ENCODE measurements around the gene NKAIN4. TPM values are rescaled to one million over a fixed set of nuclear protein-coding genes. Genes with fewer than 3 reads are reported as not detected.
A peak's percentile ranks its signal among the peaks of the same experiment; 100 is the strongest.

NKAIN4 gene
- total RNA-seq, 1 experiment from 2014 or later: not detected

DNA sequence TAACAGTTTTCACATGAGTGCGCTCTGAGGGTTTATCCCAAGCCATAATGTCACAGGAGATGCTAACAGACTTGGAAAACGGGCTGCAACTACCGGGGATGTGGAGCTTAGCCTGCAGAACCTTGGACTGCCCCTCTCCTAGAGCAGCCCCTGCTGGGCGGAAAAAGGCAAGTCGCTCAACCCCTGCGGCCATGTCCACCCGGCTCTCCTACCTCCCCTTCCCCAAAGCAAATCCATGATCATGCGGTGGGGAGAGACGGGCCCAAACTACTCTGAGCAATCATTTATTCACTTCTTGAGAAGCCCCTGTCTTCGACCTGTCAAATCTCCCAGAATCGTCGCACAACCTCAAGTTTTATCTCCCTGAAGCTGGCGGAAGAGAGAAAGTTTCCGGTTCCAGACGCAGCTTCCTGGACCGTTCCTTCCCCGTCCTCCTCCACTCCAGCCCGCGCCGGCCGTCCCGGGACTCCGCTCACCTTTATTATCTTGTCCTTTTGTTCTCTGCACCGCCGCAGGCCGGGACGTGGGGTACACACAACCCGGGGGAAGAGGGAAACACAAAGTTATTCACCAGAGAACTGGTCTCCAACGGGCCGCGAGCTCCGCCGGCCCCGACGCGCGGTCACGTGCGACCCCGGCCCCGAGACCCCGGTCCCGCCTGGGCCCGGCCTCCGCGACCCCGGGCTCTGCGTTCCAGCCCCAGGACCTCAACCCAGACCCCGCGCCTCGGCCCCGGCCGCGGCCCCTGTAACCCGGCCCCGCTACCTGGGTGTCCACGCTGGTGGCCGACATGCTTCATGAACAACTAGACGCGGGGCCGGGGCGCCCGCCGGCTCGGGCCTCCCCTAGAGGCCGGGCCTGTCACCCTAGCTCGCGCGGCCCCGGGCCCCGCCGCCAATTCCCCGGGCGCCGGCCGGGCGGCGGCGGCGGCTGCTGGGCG is 38.9 kb downstream of the NKAIN4 start:
- Histone ChIP-seq H3K4me1 (replicated peaks; ENCODE audit: insufficient read depth) (peaks cover 23% of the 10 kb centered on the region), H3K79me2 (ENCODE audit: low read depth) (peaks cover 53% of the 10 kb centered on the region), H3K27me3 (ENCODE audit: insufficient read depth, low read depth) (peaks cover 9% of the 10 kb centered on the region), H3K4me3 (peak overlapping the region; percentile 95), H2AFZ (peak overlapping the region; percentile 71), H3K27ac (0 out of 2 replicates have a peak overlapping the region, but pooled peaks have one; percentile 7), H3K4me2 (peak overlapping the region; percentile 93), H3K36me3 (ENCODE audit: low read depth) (peaks cover 40% of the 10 kb centered on the region), H3F3A (ENCODE audit: insufficient read depth, low read depth) (peaks cover 23% of the 10 kb centered on the region; the same call in 1 of the 2 replicates), H3K9me2 (ENCODE audit: insufficient read depth) (no peaks in the 10 kb centered on the region), H4K20me1 (ENCODE audit: insufficient read depth) (peaks cover 45% of the 10 kb centered on the region), H3K9me3 (ENCODE audit: insufficient read depth, low read depth) (no peaks in the 10 kb centered on the region)
- peak; percentile 48 to 50 for DNase-seq
- TF ChIP-seq, protein P1, sequence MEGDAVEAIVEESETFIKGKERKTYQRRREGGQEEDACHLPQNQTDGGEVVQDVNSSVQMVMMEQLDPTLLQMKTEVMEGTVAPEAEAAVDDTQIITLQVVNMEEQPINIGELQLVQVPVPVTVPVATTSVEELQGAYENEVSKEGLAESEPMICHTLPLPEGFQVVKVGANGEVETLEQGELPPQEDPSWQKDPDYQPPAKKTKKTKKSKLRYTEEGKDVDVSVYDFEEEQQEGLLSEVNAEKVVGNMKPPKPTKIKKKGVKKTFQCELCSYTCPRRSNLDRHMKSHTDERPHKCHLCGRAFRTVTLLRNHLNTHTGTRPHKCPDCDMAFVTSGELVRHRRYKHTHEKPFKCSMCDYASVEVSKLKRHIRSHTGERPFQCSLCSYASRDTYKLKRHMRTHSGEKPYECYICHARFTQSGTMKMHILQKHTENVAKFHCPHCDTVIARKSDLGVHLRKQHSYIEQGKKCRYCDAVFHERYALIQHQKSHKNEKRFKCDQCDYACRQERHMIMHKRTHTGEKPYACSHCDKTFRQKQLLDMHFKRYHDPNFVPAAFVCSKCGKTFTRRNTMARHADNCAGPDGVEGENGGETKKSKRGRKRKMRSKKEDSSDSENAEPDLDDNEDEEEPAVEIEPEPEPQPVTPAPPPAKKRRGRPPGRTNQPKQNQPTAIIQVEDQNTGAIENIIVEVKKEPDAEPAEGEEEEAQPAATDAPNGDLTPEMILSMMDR (conservative IDR thresholded peaks at IDR 0.05): peak; percentile 73
- TF ChIP-seq EZH2 (IDR thresholded peaks at IDR 0.05; ENCODE audit: low read depth): no peak
- CTCF ChIA-PET: interaction anchor here (0.6 kb wide), 1 partner anchor 34 kb away, joined by 3 read pairs; no protein-coding TSS in a partner anchor
- BruUV-seq (replicated peaks): no TSS peak
- POLR2A ChIA-PET (ENCODE audit: unreplicated experiment): no interaction called here
- intact Hi-C loops (cut with micrococcal nuclease; ENCODE audit: unreplicated experiment): no loop called here

DNA sequence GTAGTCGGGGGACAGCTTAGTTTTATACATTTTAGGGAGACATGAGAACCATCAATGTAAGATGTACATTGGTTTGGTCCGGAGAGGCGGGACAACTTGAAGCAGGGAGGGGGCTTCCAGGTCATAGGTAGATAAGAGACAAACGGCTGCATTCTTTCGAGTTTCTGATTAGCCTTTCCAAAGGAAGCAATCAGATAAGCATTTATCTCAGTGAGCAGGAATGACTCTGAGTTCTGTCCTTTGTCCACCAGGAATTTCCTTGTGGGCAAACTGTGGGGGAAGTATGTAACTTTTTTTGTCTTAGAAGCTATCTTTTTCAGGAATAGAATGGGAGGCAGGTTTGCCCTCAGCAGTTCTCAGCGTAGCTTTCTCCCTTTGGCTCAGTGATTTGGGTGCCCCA is 39.7 kb downstream of the NKAIN4 start:
- CTCF ChIA-PET: interaction anchor here (0.6 kb wide), 1 partner anchor 33 kb away, joined by 3 read pairs; no protein-coding TSS in a partner anchor
- H4K20me1 ChIP-seq (ENCODE audit: insufficient read depth): peaks cover 54% of the 10 kb centered on the region
- TF ChIP-seq, protein P1 (conservative IDR thresholded peaks at IDR 0.05): no peak
- no peak for TF ChIP-seq EZH2 (IDR thresholded peaks at IDR 0.05; ENCODE audit: low read depth)
- peaks cover 23% of the 10 kb centered on the region; the same call in 1 of the 2 replicates for H3F3A ChIP-seq (ENCODE audit: insufficient read depth, low read depth)
- intact Hi-C loops (cut with micrococcal nuclease; ENCODE audit: unreplicated experiment): no loop called here
- H3K27me3 ChIP-seq (ENCODE audit: insufficient read depth, low read depth): peaks cover 2% of the 10 kb centered on the region; the same call in 1 of the 2 replicates
- TSS peak; percentile 44 for BruUV-seq (replicated peaks)
- peaks cover 49% of the 10 kb centered on the region for H3K36me3 ChIP-seq (ENCODE audit: low read depth)
- H2AFZ ChIP-seq: no peak overlapping the region
- H3K79me2 ChIP-seq (ENCODE audit: low read depth): peaks cover 62% of the 10 kb centered on the region
- peaks cover 23% of the 10 kb centered on the region for H3K4me1 ChIP-seq (replicated peaks; ENCODE audit: insufficient read depth)
- H3K4me2 ChIP-seq: peak overlapping the region; percentile 93
- no peaks in the 10 kb centered on the region for H3K9me3 ChIP-seq (ENCODE audit: insufficient read depth, low read depth)
- no peak for DNase-seq
- no peaks in the 10 kb centered on the region for H3K9me2 ChIP-seq (ENCODE audit: insufficient read depth)
- POLR2A ChIA-PET (ENCODE audit: unreplicated experiment): no interaction called here
- peak overlapping the region; percentile 95 for H3K4me3 ChIP-seq
- no peak overlapping the region for H3K27ac ChIP-seq

DNA sequence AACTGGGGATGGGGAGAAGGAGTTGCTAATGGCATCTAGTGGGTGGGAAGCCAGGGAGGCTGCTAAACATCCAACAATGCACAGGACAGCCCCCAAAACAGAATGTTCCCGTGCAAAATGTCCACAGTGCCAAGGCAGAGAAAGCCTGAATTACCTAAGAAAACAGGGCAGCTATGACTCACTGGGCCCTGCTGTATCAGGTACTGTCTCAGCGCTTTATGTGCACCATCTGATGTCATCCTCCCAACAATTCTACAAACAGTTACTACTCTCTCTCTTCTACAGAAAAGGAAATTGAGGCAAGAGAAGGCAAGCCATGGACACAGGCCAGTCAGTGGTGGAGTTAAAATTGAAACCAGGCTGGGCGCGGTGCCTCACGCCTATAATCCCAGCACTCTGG is 41.5 kb downstream of the NKAIN4 start:
- TF ChIP-seq, protein P1 (conservative IDR thresholded peaks at IDR 0.05): no peak
- no peak for TF ChIP-seq EZH2 (IDR thresholded peaks at IDR 0.05; ENCODE audit: low read depth)
- H4K20me1 ChIP-seq (ENCODE audit: insufficient read depth): peaks cover 69% of the 10 kb centered on the region
- peaks cover 74% of the 10 kb centered on the region for H3K79me2 ChIP-seq (ENCODE audit: low read depth)
- intact Hi-C loops (cut with micrococcal nuclease; ENCODE audit: unreplicated experiment): no loop called here
- no peaks in the 10 kb centered on the region for H3K27me3 ChIP-seq (ENCODE audit: insufficient read depth, low read depth)
- no peak overlapping the region for H3K4me2 ChIP-seq
- DNase-seq: no peak
- H3K36me3 ChIP-seq (ENCODE audit: low read depth): peaks cover 50% of the 10 kb centered on the region
- peaks cover 24% of the 10 kb centered on the region; the same call in 1 of the 2 replicates for H3F3A ChIP-seq (ENCODE audit: insufficient read depth, low read depth)
- ChIA-PET POLR2A (ENCODE audit: unreplicated experiment) (no interaction called here), CTCF (no interaction called here)
- H2AFZ ChIP-seq: no peak overlapping the region
- H3K4me3 ChIP-seq: no peak overlapping the region
- BruUV-seq (replicated peaks): no TSS peak
- peaks cover 23% of the 10 kb centered on the region for H3K4me1 ChIP-seq (replicated peaks; ENCODE audit: insufficient read depth)
- H3K27ac ChIP-seq: no peak overlapping the region
- no peaks in the 10 kb centered on the region for H3K9me2 ChIP-seq (ENCODE audit: insufficient read depth)
- no peaks in the 10 kb centered on the region for H3K9me3 ChIP-seq (ENCODE audit: insufficient read depth, low read depth)

Measured in PC-9 (cell line).